ENCODE measurements around the gene FETUB. TPM values are rescaled to one million over a fixed set of nuclear protein-coding genes. Genes with fewer than 3 reads are reported as not detected.

Gene FETUB
- polyA plus RNA-seq, 1 donor (not counting 4 experiments of a cell fraction or from before 2014, with no cell fraction given): 0.25 TPM

GRCh38 chr3:186638259-186638658, 1.9 kb upstream of the FETUB start:
- peaks cover 41% of the 10 kb centered on the region for H3K4me1 ChIP-seq (ENCODE audit: control insufficient read depth, extremely low read depth, insufficient read depth, low read length)
- no peak overlapping the region for H2AFZ ChIP-seq (ENCODE audit: control insufficient read depth, low read length)
- TF ChIP-seq EZH2 (IDR thresholded peaks at IDR 0.05; ENCODE audit: low read length) (no peak), CTCF (optimal IDR thresholded peaks at IDR 0.05 in 1 of 3, IDR thresholded peaks at IDR 0.05 in 1 of 3, conservative IDR thresholded peaks at IDR 0.05 in 1 of 3; ENCODE audit: extremely low read depth in 1 of 3, insufficient read depth in 2 of 3, low read length in 3 of 3) (no peak)
- no peaks in the 10 kb centered on the region for H3K79me2 ChIP-seq (ENCODE audit: control insufficient read depth, insufficient read depth, low read length)
- DNase-seq (ENCODE audit: low read depth, low spot score) (no peak), FAIRE-seq (no peak)
- no peak overlapping the region for H3K4me2 ChIP-seq (ENCODE audit: control insufficient read depth, extremely low read depth, insufficient read depth, low read depth, low read length)
- H3K4me3 ChIP-seq (ENCODE audit: control insufficient read depth in 2 of 3, extremely low read depth in 1 of 3, insufficient read depth in 2 of 3, low read depth in 1 of 3, low read length in 3 of 3): no peak overlapping the region
- no peaks in the 10 kb centered on the region for H4K20me1 ChIP-seq (ENCODE audit: control insufficient read depth, extremely low read depth, insufficient read depth, low read length)
- H3K27ac ChIP-seq (ENCODE audit: control insufficient read depth, insufficient read depth, low read length): no peak overlapping the region
- dilution Hi-C loops (cut with MboI; ENCODE audit: extremely low pct_ligation_motif_present, low sequenced_read_pairs): no loop called here
- H3K9ac ChIP-seq (ENCODE audit: control insufficient read depth, extremely low read depth, insufficient read depth, low read length): no peak overlapping the region
- no peaks in the 10 kb centered on the region for H3K9me1 ChIP-seq (ENCODE audit: control insufficient read depth, extremely low read depth, insufficient read depth, low read length)
- H3K27me3 ChIP-seq (ENCODE audit: control insufficient read depth, extremely low read depth, insufficient read depth, low read length): no peaks in the 10 kb centered on the region
- H3K36me3 ChIP-seq (ENCODE audit: control insufficient read depth in 2 of 2, extremely low read depth in 1 of 2, insufficient read depth in 2 of 2, low read length in 2 of 2): no peaks in the 10 kb centered on the region
- H3K9me3 ChIP-seq (ENCODE audit: control insufficient read depth, low read depth, low read length): no peaks in the 10 kb centered on the region

GRCh38 chr3:186640473-186640818, 247 bp downstream of the FETUB start:
- Histone ChIP-seq H3K4me1 (ENCODE audit: control insufficient read depth, extremely low read depth, insufficient read depth, low read length) (peaks cover 58% of the 10 kb centered on the region), H3K4me2 (ENCODE audit: control insufficient read depth, extremely low read depth, insufficient read depth, low read depth, low read length) (peak overlapping the region; percentile 68), H3K9me3 (ENCODE audit: control insufficient read depth, low read depth, low read length) (no peaks in the 10 kb centered on the region), H3K4me3 (ENCODE audit: control insufficient read depth in 2 of 3, extremely low read depth in 1 of 3, insufficient read depth in 2 of 3, low read depth in 1 of 3, low read length in 3 of 3) (peak overlapping the region in 1 of 3 experiments; percentile 22), H3K36me3 (ENCODE audit: control insufficient read depth in 2 of 2, extremely low read depth in 1 of 2, insufficient read depth in 2 of 2, low read length in 2 of 2) (no peaks in the 10 kb centered on the region), H3K27me3 (ENCODE audit: control insufficient read depth, extremely low read depth, insufficient read depth, low read length) (no peaks in the 10 kb centered on the region), H3K9me1 (ENCODE audit: control insufficient read depth, extremely low read depth, insufficient read depth, low read length) (no peaks in the 10 kb centered on the region), H3K79me2 (ENCODE audit: control insufficient read depth, insufficient read depth, low read length) (no peaks in the 10 kb centered on the region), H2AFZ (ENCODE audit: control insufficient read depth, low read length) (no peak overlapping the region), H4K20me1 (ENCODE audit: control insufficient read depth, extremely low read depth, insufficient read depth, low read length) (no peaks in the 10 kb centered on the region), H3K27ac (ENCODE audit: control insufficient read depth, insufficient read depth, low read length) (no peak overlapping the region), H3K9ac (ENCODE audit: control insufficient read depth, extremely low read depth, insufficient read depth, low read length) (no peak overlapping the region)
- peak; percentile 89 for DNase-seq (ENCODE audit: low read depth, low spot score)
- TF ChIP-seq EZH2 (IDR thresholded peaks at IDR 0.05; ENCODE audit: low read length): no peak
- TF ChIP-seq CTCF (optimal IDR thresholded peaks at IDR 0.05 in 1 of 3, IDR thresholded peaks at IDR 0.05 in 1 of 3, conservative IDR thresholded peaks at IDR 0.05 in 1 of 3; ENCODE audit: extremely low read depth in 1 of 3, insufficient read depth in 2 of 3, low read length in 3 of 3): no peak
- FAIRE-seq: peak; percentile 99
- dilution Hi-C loops (cut with MboI; ENCODE audit: extremely low pct_ligation_motif_present, low sequenced_read_pairs): no loop called here

Data from keratinocyte (primary cell).